HG03196 (cell line): ENCODE data around the gene RPL29.
"Not testable (repeated sequence)": the region's sequence is repeated elsewhere in the genome, so short reads cannot be mapped to it uniquely, and the experiment has no call there.

Experiments used
- ATAC-seq: cut with Tn5 transposase; IDR thresholded peaks from one replicate; pipeline ENCODE4 v1.9.1; 2021; ENCODE audit not compliant: unreplicated experiment

RPL29 gene

DNA sequence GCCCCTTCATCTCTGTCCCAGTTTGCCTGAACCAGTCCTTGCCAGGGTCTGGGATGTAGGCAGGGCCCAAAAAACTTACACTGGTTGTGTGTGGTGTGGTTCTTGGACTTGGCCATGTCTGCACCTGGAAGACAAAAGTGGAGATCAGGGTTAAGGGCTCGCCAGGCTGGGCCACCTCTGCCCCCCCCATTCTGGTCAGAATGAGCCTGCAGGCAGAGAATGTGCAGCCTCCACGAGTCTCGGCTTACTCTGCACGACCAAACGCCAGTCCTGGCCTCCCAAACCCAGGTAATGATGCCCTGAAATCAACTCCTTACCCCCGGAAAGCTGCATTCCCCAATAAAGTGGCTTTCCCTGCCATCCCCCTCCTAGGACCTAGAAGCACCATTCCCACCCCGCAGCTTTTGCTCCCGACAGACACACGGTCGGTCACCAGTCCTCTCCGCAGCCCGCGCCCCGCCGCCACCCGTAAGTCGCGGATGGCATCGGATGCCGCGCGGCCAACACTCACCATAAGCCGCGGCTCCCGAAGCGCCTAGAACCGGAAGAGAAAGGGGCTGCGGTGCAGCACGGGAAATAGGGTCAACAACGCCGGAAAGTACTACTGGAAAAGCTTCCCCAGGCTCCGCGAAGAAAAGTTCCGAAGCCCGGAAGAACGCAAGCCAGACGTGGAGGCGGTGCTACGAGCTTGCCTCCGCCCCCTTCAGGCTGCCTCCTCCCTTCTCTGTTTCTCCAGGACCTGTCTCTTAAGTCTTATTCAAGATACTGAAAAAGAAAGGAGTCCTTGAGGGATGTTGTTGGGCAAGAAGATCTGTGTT lies at the start of gene RPL29:
Gene RPL29, minus strand, starts transcription at position 550 of the 818 bp plus-strand sequence. Its CDS starts 434 bp downstream, at position 116.
- peak; percentile 83 for ATAC-seq

- ATAC-seq, result no peak
These were observed 49.3 kb upstream of the RPL29 start for GRCh38 chr3:52044869-52045619.

- no peak for ATAC-seq
These were observed 48.1 kb upstream of the RPL29 start for GRCh38 chr3:52043750-52044149.

DNA sequence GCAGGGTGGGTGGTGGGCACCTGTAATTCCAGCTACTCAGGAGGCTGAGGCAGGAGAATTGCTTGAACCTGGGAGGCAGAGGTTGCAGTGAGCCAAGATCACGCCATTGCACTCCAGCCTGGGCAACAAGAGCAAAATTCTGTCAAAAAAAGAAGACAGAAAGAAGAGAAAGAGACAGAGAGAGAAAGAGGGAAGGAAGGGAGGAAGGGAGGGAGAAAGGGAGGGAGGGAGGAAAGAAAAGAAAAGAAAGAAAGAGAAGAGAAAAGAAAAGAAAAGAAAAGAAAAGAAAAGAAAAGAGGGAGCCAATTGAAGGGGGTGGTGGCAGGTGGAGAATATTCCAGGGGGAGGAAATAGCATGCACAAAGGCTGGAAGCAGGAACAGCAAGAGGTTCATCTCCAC lies 47.3 kb upstream of the RPL29 start:
- not testable (repeated sequence) for ATAC-seq

GRCh38 chr3:52041118-52041731 lies 45.5 kb upstream of the RPL29 start:
- no peak for ATAC-seq

DNA sequence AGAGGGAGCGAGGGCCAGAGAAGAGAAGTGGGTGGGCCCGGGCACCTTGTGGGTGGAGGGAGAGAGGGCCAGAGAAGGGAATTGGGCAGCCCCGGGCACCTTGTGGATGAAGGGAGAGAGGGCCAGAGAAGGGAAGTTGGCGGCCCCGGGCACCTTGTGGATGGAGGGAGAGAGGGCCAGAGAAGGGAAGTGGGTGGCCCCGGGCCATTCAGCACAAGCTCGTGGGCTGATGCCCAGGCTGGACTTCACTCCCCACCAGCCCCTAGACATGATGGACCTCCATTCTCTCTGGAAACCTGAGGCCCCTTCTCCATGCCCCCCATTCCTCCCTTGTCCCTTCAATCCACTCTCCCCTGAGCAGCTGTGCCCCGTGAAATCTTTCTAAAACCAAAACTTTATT lies 44.9 kb upstream of the RPL29 start:
- ATAC-seq, result no peak

DNA sequence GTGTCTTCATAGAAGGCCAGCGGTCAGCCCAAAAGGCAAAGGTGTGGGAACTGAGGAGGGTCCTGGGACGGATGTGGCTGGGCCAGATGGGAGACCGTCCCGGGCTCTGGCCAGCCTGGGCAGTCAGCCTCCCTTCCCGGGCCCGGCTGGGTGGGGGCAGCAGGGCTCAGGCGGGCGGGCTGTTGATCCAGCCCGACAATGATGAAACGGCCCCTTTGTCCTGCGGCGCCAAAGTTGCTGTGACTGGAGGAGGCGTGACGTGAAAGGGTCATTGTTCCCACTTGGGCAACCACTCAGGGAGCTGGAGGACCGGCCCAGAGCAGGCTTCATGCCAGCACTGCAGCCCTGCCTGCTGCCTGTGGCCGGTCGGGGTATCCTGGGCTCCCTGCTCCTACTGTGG lies 44.2 kb upstream of the RPL29 start:
- no peak for ATAC-seq

- no peak for ATAC-seq
These were observed 43.7 kb upstream of the RPL29 start for GRCh38 chr3:52039426-52039825.

GRCh38 chr3:52038227-52038626 lies 42.5 kb upstream of the RPL29 start:
- no peak for ATAC-seq

DNA sequence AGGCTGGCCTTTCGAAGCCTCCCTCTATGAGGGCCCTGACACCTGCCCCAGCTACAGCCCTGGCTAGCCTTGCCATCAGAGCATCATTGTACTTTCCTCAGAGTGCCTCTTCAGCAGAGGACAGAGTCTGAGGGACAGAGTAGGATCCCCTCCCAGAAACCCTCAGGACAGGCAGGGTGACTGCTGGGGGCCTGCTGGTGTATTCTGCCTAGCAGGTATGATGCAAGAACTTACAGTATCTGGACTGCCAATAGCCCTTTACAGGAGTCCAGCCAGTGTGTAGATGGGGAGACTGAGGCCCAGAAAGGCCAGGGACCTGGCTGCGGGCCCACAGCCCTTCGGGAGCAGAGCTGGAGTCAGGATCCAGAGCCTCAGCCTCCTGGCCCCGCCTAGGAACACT lies 41.6 kb upstream of the RPL29 start:
- ATAC-seq, result no peak

GRCh38 chr3:52036829-52037228 lies 41.1 kb upstream of the RPL29 start:
- ATAC-seq, result no peak

DNA sequence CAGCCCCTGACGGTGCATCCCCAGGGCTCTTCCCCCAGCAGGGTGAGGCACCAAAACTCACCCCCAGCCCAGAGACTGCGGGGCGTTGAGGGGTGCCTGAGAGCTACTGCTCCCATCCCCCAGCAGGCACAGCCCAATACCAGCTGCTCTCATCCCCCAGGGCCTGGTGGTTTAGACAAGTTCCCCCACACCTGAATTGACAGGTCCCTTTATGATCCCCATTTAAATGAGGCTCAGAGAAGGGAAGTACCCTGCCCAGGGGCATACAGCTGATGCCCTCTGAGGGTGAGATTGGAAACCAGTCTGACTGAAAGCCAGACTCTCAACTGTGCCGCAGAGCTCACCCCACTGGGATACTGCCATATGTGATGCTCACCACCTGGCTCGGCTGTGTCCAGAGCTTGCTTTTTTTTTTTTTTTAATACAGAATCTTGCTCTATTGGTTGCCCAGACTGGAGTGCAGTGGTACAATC lies 40.6 kb upstream of the RPL29 start:
- peak; percentile 71 for ATAC-seq

DNA sequence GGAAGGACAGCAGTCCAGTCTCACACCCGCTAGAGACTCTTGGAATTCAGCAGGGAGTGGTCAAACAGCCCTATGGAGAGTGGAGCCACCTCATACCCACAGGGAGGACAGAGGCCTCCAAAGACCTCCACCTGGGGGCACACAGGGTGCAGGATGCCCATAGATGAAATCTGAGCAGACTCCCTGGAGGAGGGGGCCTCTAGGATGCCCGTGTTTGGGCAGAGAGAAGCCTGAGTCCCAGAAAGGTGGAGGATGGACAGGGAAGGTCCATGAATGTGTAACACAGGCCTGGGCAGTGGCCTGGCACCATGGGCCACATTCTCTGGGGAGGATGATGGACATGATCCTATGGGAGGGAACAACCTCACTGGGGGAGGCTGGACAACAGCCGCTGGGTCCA lies 39.0 kb upstream of the RPL29 start:
- no peak for ATAC-seq

- no peak for ATAC-seq
These were observed 38.5 kb upstream of the RPL29 start for GRCh38 chr3:52034212-52034611.

- ATAC-seq, result not testable (repeated sequence)
These were observed 38.1 kb upstream of the RPL29 start for GRCh38 chr3:52033748-52034147.

DNA sequence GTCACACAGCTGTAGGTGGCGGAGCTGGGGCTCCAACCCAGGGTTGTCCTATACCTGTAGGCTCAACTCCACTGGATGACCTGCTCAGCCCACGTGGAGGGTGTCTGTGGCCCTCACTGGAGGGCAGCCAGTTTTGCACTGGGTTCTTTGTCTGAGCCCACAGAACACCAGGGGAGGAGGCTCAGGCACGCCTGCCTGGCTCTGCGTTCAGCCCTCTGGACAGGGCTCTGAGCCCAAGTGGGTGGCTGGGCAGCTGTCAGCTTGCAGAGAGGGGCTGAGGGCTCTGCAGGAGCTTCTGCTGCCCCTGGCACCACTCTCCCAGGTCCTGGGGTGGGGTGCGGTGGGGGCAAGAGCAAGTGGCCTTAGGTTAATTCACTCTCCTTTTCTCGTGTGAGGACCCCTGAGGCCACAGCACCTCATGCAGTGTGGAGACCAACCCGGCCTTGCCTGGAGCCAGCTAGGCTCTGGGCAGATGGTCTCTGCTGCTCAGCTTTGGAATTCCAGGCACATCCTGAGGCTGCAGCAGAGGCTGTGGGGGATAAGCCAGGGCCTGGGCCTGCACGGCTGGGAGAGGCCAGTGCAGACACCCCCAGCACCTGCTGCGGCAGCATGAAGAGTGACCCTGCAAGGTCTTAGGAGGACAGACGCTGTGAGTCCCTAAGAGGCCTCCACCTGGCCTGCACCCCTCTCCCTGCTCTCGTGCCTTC lies 37.2 kb upstream of the RPL29 start:
- ATAC-seq, result no peak

DNA sequence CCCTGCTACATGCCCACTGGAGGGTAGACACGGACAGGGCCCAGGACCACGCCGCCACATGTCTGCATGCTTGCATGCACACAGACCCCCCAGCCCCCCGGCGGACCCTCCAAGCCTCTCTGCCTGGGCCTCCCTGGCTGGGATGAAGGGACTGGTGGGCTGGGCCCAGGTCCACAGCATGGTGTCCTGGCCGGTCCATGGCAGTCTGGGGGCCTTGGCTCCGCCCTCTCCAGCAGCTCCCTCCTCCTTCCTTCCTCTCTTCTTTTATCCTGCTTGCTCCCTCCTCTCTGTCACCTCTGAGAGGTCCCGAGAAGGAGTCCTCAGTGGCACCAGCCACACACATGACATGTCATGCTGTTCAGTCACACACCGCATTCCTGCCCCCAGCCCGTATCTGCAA lies 36.2 kb upstream of the RPL29 start:
- ATAC-seq, result no peak

- no peak for ATAC-seq
These were observed 35.1 kb upstream of the RPL29 start for GRCh38 chr3:52030714-52031310.

DNA sequence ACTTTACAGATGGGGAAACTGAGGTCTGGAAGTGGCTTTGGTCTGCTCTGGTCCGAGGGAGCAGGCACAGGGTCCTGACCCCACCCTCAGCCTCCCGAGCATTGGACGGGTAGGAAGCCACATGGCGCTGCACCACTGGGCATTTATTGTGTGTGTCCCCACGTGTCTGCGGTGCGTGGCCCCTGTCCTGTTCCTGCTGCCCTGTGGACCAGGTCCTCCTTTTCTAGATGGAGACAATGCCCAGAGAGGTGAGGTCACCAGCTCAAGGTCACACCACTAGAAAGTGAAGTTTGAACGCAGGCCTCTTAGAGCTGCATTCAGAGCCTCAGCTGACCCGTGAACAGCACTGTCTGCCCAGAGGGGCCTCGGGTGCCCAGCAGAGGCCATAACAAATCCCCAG lies 33.8 kb upstream of the RPL29 start:
- no peak for ATAC-seq

GRCh38 chr3:52029053-52029452 lies 33.4 kb upstream of the RPL29 start:
- no peak for ATAC-seq

DNA sequence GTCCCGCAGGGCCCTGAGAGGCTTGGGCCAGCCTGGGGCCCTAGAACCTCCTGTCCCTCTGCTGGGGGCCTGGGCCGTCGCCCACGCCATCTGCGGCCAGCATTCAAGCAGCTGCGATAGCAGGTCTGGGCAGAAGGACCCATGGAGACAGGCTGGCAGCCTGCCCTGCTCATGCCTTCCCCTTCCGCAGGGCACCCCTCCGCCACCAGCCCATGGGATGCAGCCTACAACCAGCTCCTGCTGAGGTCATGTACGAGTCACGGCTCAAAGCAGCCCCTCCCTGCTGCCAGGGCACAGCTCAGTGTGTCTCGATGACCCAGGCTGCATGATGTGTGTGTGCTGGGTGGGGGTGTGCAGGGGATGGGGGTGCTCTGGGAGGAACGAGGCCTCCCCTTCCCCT lies 32.9 kb upstream of the RPL29 start:
- ATAC-seq, result no peak
